ENCODE measurements around the gene DCP1B.
A peak's percentile ranks its signal among the peaks of the same experiment; 100 is the strongest.

DCP1B gene

GRCh38 chr12:2009623-2010022 lies 5.4 kb upstream of the DCP1B start:
- DNase-seq, result no peak
- in situ Hi-C loops (cut with HindIII; ENCODE audit: low pct_ligation_motif_present, low sequenced_read_pairs), result no loop called here
- H3K27me3 ChIP-seq (replicated peaks), result no peaks in the 10 kb centered on the region
- H3K36me3 ChIP-seq (replicated peaks), result no peaks in the 10 kb centered on the region
- no peak for TF ChIP-seq CTCF (IDR thresholded peaks at IDR 0.05; ENCODE audit: low read depth, low read length, missing control alignments)
- H3K27ac ChIP-seq, result no peak overlapping the region
- no peak overlapping the region for H3K4me3 ChIP-seq (ENCODE audit: low read depth, low read length)

- in situ Hi-C loops (cut with HindIII; ENCODE audit: low pct_ligation_motif_present, low sequenced_read_pairs), result no loop called here
- no peaks in the 10 kb centered on the region for H3K27me3 ChIP-seq (replicated peaks)
- no peaks in the 10 kb centered on the region for H3K36me3 ChIP-seq (replicated peaks)
- no peak for DNase-seq
- TF ChIP-seq CTCF (IDR thresholded peaks at IDR 0.05; ENCODE audit: low read depth, low read length, missing control alignments), result no peak
- H3K4me3 ChIP-seq (ENCODE audit: low read depth, low read length), result no peak overlapping the region
- H3K27ac ChIP-seq, result no peak overlapping the region
Observed at GRCh38 chr12:2008677-2009076, 4.4 kb upstream of the DCP1B start.

- Histone ChIP-seq H3K36me3 (replicated peaks) (no peaks in the 10 kb centered on the region), H3K27me3 (replicated peaks) (no peaks in the 10 kb centered on the region), H3K27ac (peak overlapping the region; percentile 79), H3K4me3 (ENCODE audit: low read depth, low read length) (peak overlapping the region; percentile 98)
- in situ Hi-C loops (cut with HindIII; ENCODE audit: low pct_ligation_motif_present, low sequenced_read_pairs), result no loop called here
- peak; percentile 2 for DNase-seq
- TF ChIP-seq CTCF (IDR thresholded peaks at IDR 0.05; ENCODE audit: low read depth, low read length, missing control alignments), result no peak
Observed at GRCh38 chr12:2003676-2004112, 563 bp downstream of the DCP1B start.

GRCh38 chr12:1995205-1995896 lies 8.9 kb downstream of the DCP1B start:
- in situ Hi-C loops (cut with HindIII; ENCODE audit: low pct_ligation_motif_present, low sequenced_read_pairs), result no loop called here
- H3K27me3 ChIP-seq (replicated peaks), result no peaks in the 10 kb centered on the region
- DNase-seq, result no peak
- peaks cover 5% of the 10 kb centered on the region for H3K36me3 ChIP-seq (replicated peaks)
- no peak for TF ChIP-seq CTCF (IDR thresholded peaks at IDR 0.05; ENCODE audit: low read depth, low read length, missing control alignments)
- no peak overlapping the region for H3K4me3 ChIP-seq (ENCODE audit: low read depth, low read length)
- no peak overlapping the region for H3K27ac ChIP-seq

GRCh38 chr12:1994429-1995143 lies 9.7 kb downstream of the DCP1B start:
- no peak overlapping the region for H3K4me3 ChIP-seq (ENCODE audit: low read depth, low read length)
- no peak overlapping the region for H3K27ac ChIP-seq
- in situ Hi-C loops (cut with HindIII; ENCODE audit: low pct_ligation_motif_present, low sequenced_read_pairs), result no loop called here
- no peak for TF ChIP-seq CTCF (IDR thresholded peaks at IDR 0.05; ENCODE audit: low read depth, low read length, missing control alignments)
- no peaks in the 10 kb centered on the region for H3K27me3 ChIP-seq (replicated peaks)
- no peak for DNase-seq
- H3K36me3 ChIP-seq (replicated peaks), result peaks cover 5% of the 10 kb centered on the region
